CD14-positive monocyte (primary cell): ENCODE results near the gene POMC. TPM values are rescaled to one million over a fixed set of nuclear protein-coding genes. Genes with fewer than 3 reads are reported as not detected.

Source experiments
- DNase-seq, 3 donors: peaks; one replicate each; pipeline ENCODE4 v3.0.0-alpha.2; 2011 to 2022
- H2AFZ ChIP-seq: 2 replicates; pipeline ENCODE4 v1.6.0; 2012; ENCODE audit warnings: mild to moderate bottlenecking, low read depth, low read length, inconsistent platforms; ENCODE audit not compliant: insufficient read depth, poor library complexity, severe bottlenecking
- H3K27ac ChIP-seq, 2 donors: 1 replicate in 1 of 2; 2 replicates in 1 of 2; pipeline ENCODE4 v1.5.1; 2012 to 2013; ENCODE audit warnings: low read length in 2 of 2, control low read depth in 1 of 2, inconsistent platforms in 1 of 2, low read depth in 1 of 2, mild to moderate bottlenecking in 1 of 2
- H3K27me3 ChIP-seq, 2 donors: one replicate each; pipeline versions ENCODE4 v1.6.0 to v1.6.1; 2011 to 2013; ENCODE audit warnings: low read length in 2 of 2; ENCODE audit not compliant: control insufficient read depth in 2 of 2, insufficient read depth in 2 of 2
- H3K36me3 ChIP-seq, 2 donors: replicated peaks in 1 of 2; 1 replicate in 1 of 2; 2 replicates in 1 of 2; pipeline versions ENCODE4 v1.5.1 to v1.6.1; 2012 to 2013; ENCODE audit warnings: low read length in 2 of 2, control low read depth in 1 of 2, inconsistent platforms in 1 of 2, mild to moderate bottlenecking in 1 of 2; ENCODE audit not compliant: insufficient read depth in 2 of 2, control insufficient read depth in 1 of 2
- H3K4me1 ChIP-seq, 2 donors: 1 replicate in 1 of 2; 2 replicates in 1 of 2; pipeline versions ENCODE4 v1.5.1 to v1.6.1; 2012 to 2013; ENCODE audit warnings: low read length in 2 of 2, control low read depth in 1 of 2, inconsistent platforms in 1 of 2, mild to moderate bottlenecking in 1 of 2, moderate library complexity in 1 of 2; ENCODE audit not compliant: insufficient read depth in 2 of 2, control insufficient read depth in 1 of 2
- H3K4me2 ChIP-seq: replicated peaks from 2 replicates; pipeline ENCODE3; 2012; ENCODE audit warnings: low read length, moderate library complexity, mild to moderate bottlenecking; ENCODE audit not compliant: poor library complexity, severe bottlenecking; ENCODE audit errors: extremely low read depth
- H3K4me3 ChIP-seq, 3 experiments: fragments of 200-600 bp in 1 of 3; sonication (generic) in 1 of 3; replicated peaks in 1 of 3; 1 replicate in 2 of 3; 2 replicates in 1 of 3; pipeline ENCODE4 v1.5.1; 2011 to 2013; ENCODE audit warnings: low read length in 3 of 3, mild to moderate bottlenecking in 3 of 3, control low read depth in 2 of 3, low read depth in 2 of 3, inconsistent platforms in 1 of 3, moderate library complexity in 1 of 3
- H3K79me2 ChIP-seq: 2 replicates; pipeline ENCODE4 v1.6.0; 2012; ENCODE audit warnings: mild to moderate bottlenecking, control low read depth, inconsistent platforms, low read length, moderate library complexity; ENCODE audit not compliant: insufficient read depth
- H3K9ac ChIP-seq: 2 replicates; pipeline ENCODE4 v1.6.0; 2017; ENCODE audit warnings: low read length, mild to moderate bottlenecking; ENCODE audit not compliant: insufficient read depth, poor library complexity, severe bottlenecking
- H3K9me3 ChIP-seq, 2 donors: replicated peaks in 1 of 2; 1 replicate in 1 of 2; 2 replicates in 1 of 2; pipeline versions ENCODE4 v1.5.1 to v1.6.1; 2012 to 2013; ENCODE audit warnings: low read length in 2 of 2, control low read depth in 1 of 2; ENCODE audit not compliant: control insufficient read depth in 1 of 2, insufficient read depth in 1 of 2
- H4K20me1 ChIP-seq: 2 replicates; pipeline ENCODE4 v1.6.0; 2012; ENCODE audit warnings: mild to moderate bottlenecking, low read length, control low read depth, moderate library complexity; ENCODE audit not compliant: insufficient read depth
- H3K27ac Mint-ChIP-seq, 7 donors: one replicate each; pipeline ENCODE4 v1.8.0; 2020; ENCODE audit warnings: mild to moderate bottlenecking in 7 of 7, mixed read lengths in 7 of 7, moderate library complexity in 6 of 7, inconsistent platforms in 2 of 7
- H3K27me3 Mint-ChIP-seq, 3 donors: one replicate each; pipeline ENCODE4 v1.8.0; 2021 to 2022; ENCODE audit warnings: low read depth in 3 of 3, mild to moderate bottlenecking in 3 of 3, mixed read lengths in 3 of 3, moderate library complexity in 3 of 3, inconsistent platforms in 1 of 3
- H3K36me3 Mint-ChIP-seq, 2 donors: one replicate each; pipeline ENCODE4 v1.8.0; 2020; ENCODE audit warnings: mixed read lengths in 2 of 2, inconsistent platforms in 1 of 2, mild to moderate bottlenecking in 1 of 2
- H3K4me1 Mint-ChIP-seq: one replicate; pipeline ENCODE4 v1.8.0; 2020; ENCODE audit warnings: mild to moderate bottlenecking, mixed read lengths
- H3K4me3 Mint-ChIP-seq, 2 donors: one replicate each; pipeline ENCODE4 v1.8.0; 2020; ENCODE audit warnings: mild to moderate bottlenecking in 2 of 2, mixed read lengths in 2 of 2, moderate library complexity in 1 of 2
- H3K9me3 Mint-ChIP-seq, 7 donors: one replicate each; pipeline ENCODE4 v1.8.0; 2020 to 2022; ENCODE audit warnings: mixed read lengths in 7 of 7, mild to moderate bottlenecking in 6 of 7, moderate library complexity in 6 of 7, inconsistent platforms in 2 of 7
- WGBS: methylation state at CpG from one replicate; pipeline ENCODE4 v1.1.5; 2013; ENCODE audit warnings: missing lambda C conversion rate; ENCODE audit not compliant: insufficient coverage; 5-methylcytosine and 5-hydroxymethylcytosine counted together
- intact Hi-C, 2 donors: fragments of 100-400 bp; cut with micrococcal nuclease; formaldehyde crosslinking; loops; one replicate each; pipeline versions ENCODE4 v1.15.0 to v1.15.1; 2023
- polyA plus RNA-seq, 3 donors: library from polyadenylated mRNA; depleted of rRNA in 1 of 3; unstranded in 2 of 3; stranded (reverse) in 1 of 3; fragments of 300-500 nt in 2 of 3; fragments of >200 nt in 1 of 3; fragmentation: Illumina TruSeq in 2 of 3; gene quantifications; 1 replicate in 2 of 3; 2 replicates in 1 of 3; pipeline ENCODE4 v1.2.3, GENCODE V29; 2012 to 2021
- TF ChIP-seq, protein P1 (sequence below): fragments of 200-600 bp; IDR thresholded peaks from one replicate; pipeline ENCODE4 v1.8.0; 2022; ENCODE audit warnings: antibody characterized with exemption, mild to moderate bottlenecking

The POMC gene
- polyA plus RNA-seq, 3 donors = 3.5 to 4.7 (median 4.6) TPM

DNA sequence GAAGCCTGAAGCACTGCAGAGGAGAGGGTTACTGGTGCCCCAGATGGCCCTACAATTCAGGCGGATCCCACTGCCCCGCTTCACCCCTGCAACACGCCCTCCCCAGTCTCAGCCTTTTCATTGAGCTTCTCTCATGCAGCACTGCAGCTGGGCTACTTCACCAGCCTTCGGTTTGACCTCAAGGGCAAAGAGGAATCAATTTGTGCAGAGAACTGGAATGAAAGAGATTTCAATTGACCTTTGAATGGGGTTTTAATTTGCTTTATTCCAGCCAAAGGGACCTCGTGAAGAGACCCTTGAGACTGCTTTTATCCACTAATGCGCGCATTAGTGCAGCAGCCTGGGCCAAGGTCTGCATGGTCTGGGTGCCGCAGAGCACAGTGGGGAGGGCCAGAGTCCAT lies 8.8 kb upstream of the POMC start:
- 98% methylated on average over 7 of the region's 8 CpGs for WGBS
- no peaks in the 10 kb centered on the region for H4K20me1 ChIP-seq
- no peak overlapping the region for H3K4me3 Mint-ChIP-seq
- no peak overlapping the region for H3K27ac ChIP-seq
- intact Hi-C loops = no loop called here
- H3K36me3 Mint-ChIP-seq = no peaks in the 10 kb centered on the region
- H3K27ac Mint-ChIP-seq = no peak overlapping the region
- no peaks in the 10 kb centered on the region for H3K79me2 ChIP-seq
- H3K4me2 ChIP-seq = no peak overlapping the region
- H3K4me1 ChIP-seq = no peaks in the 10 kb centered on the region
- no peaks in the 10 kb centered on the region for H3K9me3 ChIP-seq
- H2AFZ ChIP-seq = no peak overlapping the region
- no peak overlapping the region for H3K9ac ChIP-seq
- peaks cover 2 to 6% of the 10 kb centered on the region in 2 donors for H3K27me3 ChIP-seq
- peaks cover 0 to 11% (median 3%) of the 10 kb centered on the region in 7 donors for H3K9me3 Mint-ChIP-seq
- H3K27me3 Mint-ChIP-seq = peaks cover 11 to 17% (median 17%) of the 10 kb centered on the region in 3 donors
- no peak for DNase-seq
- TF ChIP-seq, protein P1, sequence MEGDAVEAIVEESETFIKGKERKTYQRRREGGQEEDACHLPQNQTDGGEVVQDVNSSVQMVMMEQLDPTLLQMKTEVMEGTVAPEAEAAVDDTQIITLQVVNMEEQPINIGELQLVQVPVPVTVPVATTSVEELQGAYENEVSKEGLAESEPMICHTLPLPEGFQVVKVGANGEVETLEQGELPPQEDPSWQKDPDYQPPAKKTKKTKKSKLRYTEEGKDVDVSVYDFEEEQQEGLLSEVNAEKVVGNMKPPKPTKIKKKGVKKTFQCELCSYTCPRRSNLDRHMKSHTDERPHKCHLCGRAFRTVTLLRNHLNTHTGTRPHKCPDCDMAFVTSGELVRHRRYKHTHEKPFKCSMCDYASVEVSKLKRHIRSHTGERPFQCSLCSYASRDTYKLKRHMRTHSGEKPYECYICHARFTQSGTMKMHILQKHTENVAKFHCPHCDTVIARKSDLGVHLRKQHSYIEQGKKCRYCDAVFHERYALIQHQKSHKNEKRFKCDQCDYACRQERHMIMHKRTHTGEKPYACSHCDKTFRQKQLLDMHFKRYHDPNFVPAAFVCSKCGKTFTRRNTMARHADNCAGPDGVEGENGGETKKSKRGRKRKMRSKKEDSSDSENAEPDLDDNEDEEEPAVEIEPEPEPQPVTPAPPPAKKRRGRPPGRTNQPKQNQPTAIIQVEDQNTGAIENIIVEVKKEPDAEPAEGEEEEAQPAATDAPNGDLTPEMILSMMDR = no peak
- no peak overlapping the region for H3K4me3 ChIP-seq
- no peaks in the 10 kb centered on the region for H3K36me3 ChIP-seq
- peaks cover 13% of the 10 kb centered on the region for H3K4me1 Mint-ChIP-seq

DNA sequence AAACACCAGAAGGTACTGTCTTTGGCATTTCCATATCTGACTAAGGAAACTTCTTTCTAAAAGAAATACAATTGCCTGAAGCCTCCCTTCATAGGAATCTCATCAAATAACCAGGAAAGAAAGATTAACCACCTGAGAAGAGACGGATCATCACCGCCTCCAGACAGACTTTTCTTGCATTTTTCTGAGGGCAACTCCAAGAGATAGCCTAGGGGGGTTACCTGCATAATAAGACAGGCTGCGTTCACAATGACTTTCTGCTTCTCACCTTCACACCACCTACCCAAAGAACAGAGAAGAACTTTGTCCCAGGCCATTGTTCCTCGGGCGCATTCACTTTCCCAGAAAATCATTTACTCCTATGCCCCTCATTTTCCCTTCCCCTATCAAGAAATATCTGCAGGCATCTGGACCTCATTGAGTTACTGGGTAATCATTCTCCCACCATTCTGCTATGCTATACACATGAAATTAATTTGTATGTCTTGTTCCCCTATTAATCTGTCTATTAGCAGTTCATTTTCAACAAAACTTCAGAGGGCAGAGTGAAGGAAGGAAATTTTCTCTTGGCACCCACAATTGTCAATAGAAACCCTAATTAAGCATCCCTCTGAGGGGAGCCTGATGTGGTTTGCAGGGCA lies 8.3 kb upstream of the POMC start:
- 100% methylated on average over 3 of the region's 5 CpGs for WGBS
- H3K9me3 ChIP-seq = no peaks in the 10 kb centered on the region
- H3K4me1 ChIP-seq = no peaks in the 10 kb centered on the region
- Mint-ChIP-seq H3K36me3 (no peaks in the 10 kb centered on the region), H3K4me1 (peaks cover 13% of the 10 kb centered on the region), H3K27ac (no peak overlapping the region), H3K27me3 (peaks cover 14 to 23% (median 21%) of the 10 kb centered on the region in 3 donors), H3K9me3 (peaks cover 0 to 6% (median 3%) of the 10 kb centered on the region in 7 donors), H3K4me3 (no peak overlapping the region)
- H4K20me1 ChIP-seq = no peaks in the 10 kb centered on the region
- no peak overlapping the region for H3K4me2 ChIP-seq
- intact Hi-C loops = no loop called here
- no peak overlapping the region for H3K9ac ChIP-seq
- TF ChIP-seq, protein P1 = no peak
- DNase-seq = no peak
- no peak overlapping the region for H3K4me3 ChIP-seq
- H3K27ac ChIP-seq = no peak overlapping the region
- peaks cover 2 to 11% of the 10 kb centered on the region in 2 donors for H3K27me3 ChIP-seq
- no peaks in the 10 kb centered on the region for H3K36me3 ChIP-seq
- no peaks in the 10 kb centered on the region for H3K79me2 ChIP-seq
- no peak overlapping the region for H2AFZ ChIP-seq
